ENCODE measurements around the gene ADAMTS13. TPM values are rescaled to one million over a fixed set of nuclear protein-coding genes. Genes with fewer than 3 reads are reported as not detected.

ADAMTS13 gene
- total and polyA plus RNA-seq, 4 donors: 6.5 to 13.3 (median 10.4) TPM

- no peak for DNase-seq (ENCODE audit: low spot score)
- H3K36me3 ChIP-seq (ENCODE audit: control insufficient read depth in 4 of 4, insufficient read depth in 3 of 4, low read depth in 1 of 4, low read length in 3 of 4): peaks cover 16 to 49% (median 24%) of the 10 kb centered on the region in 4 donors
- H3K9me3 ChIP-seq (ENCODE audit: control insufficient read depth in 4 of 4, low read length in 3 of 4): no peaks in the 10 kb centered on the region
- H3K9ac ChIP-seq (ENCODE audit: low read depth in 1 of 2, low read length in 2 of 2): no peak overlapping the region
- H3K27me3 ChIP-seq (ENCODE audit: control insufficient read depth in 4 of 4, insufficient read depth in 4 of 4, low read length in 3 of 4): no peaks in the 10 kb centered on the region
- no peak overlapping the region for H3K27ac ChIP-seq (ENCODE audit: low read depth in 1 of 2, low read length in 2 of 2)
- peaks cover 0 to 17% (median 9%) of the 10 kb centered on the region in 4 donors for H3K4me1 ChIP-seq (ENCODE audit: control insufficient read depth in 4 of 4, insufficient read depth in 4 of 4, low read length in 3 of 4)
- TF ChIP-seq GABPA (IDR thresholded peaks at IDR 0.05 in 1 of 2, conservative IDR thresholded peaks at IDR 0.05 in 1 of 2) (no peak), RAD21 (IDR thresholded peaks at IDR 0.05) (no peak), HNF4G (IDR thresholded peaks at IDR 0.05) (no peak), REST (IDR thresholded peaks at IDR 0.05) (no peak), FOXA1 (IDR thresholded peaks at IDR 0.05) (no peak), CTCF (IDR thresholded peaks at IDR 0.05; ENCODE audit: low read depth, low read length, missing input control) (no peak), HNF4A (conservative IDR thresholded peaks at IDR 0.05) (no peak), ATF3 (IDR thresholded peaks at IDR 0.05) (no peak), JUND (IDR thresholded peaks at IDR 0.05) (no peak), SP1 (IDR thresholded peaks at IDR 0.05) (no peak), RXRA (IDR thresholded peaks at IDR 0.05) (no peak), MAX (IDR thresholded peaks at IDR 0.05) (no peak), FOXA2 (IDR thresholded peaks at IDR 0.05) (no peak), YY1 (IDR thresholded peaks at IDR 0.05) (no peak), TAF1 (conservative IDR thresholded peaks at IDR 0.05) (no peak), NR2F2 (IDR thresholded peaks at IDR 0.05) (no peak), EGR1 (IDR thresholded peaks at IDR 0.05; ENCODE audit: low read depth in 2 of 2) (no peak), ZBTB33 (IDR thresholded peaks at IDR 0.05) (no peak)
- 93% methylated on average over 1 of the region's 1 CpG for WGBS
- no peak overlapping the region for H3K4me3 ChIP-seq (ENCODE audit: low read depth in 1 of 3, low read length in 3 of 3)
Measured at GRCh38 chr9:133408042-133408441, 14.1 kb upstream of the ADAMTS13 start.

All from liver (tissue), 9 donors.